ENCODE data around the gene JADE3. TPM values are rescaled to one million over a fixed set of nuclear protein-coding genes. Genes with fewer than 3 reads are reported as not detected.

The JADE3 gene
- 0.53 and 1.7 TPM in 2 replicates for total RNA-seq

GRCh38 chrX:46912098-46912602, at the start of gene JADE3:
Gene JADE3, plus strand, starts transcription at chrX:46912421. Its CDS starts 72,474 bp downstream, at chrX:46984895.

DNA sequence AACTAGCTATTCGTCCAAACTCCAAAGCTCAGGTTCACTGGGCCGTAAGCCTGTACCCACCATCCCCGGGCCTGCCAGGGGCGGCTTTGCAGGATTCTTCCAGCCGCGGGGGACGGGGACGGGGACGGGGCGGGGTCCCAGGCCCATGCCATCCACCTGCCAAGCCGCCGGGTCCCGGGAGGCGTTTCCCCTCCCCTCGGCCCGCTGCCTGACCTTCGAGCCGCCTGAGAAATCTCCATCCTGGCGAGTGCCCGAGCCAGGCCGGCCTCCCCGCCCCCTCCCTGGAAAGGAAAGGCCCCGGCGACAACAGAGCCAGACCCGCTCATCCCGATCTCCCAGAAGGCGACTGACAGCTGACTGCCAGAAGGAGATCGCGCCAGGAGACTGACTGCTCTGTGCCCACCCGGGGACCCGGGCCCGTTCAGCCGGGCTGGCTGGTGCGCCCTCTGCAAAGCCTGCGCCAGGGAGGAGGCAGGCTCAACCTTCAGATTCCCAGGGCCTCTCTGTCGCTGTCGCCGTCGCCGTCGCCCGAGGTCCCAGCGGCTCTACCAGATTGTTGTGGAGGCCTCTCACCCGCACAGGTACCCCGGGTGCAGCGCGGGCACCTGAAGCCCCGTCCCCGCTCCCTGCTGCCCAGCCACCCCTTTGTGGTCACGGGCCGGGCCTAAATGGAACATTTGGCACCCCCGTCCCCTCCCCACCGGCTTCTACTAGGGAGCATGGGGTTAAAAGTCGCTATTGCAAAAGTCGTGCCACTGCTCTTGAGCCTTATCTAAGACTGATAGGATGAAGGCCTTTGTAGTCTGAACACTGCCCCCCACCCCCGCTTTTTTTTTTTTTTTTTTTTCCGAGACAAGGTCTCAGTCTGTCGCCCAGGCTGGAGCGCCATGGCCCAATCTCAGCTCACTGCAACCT, 166.2 kb downstream of the JADE3 start, which contains the start of gene RGN:
Gene RGN (plus strand): TSS at position 315 of the 915 bp plus-strand sequence. CDS start 2,702 bp downstream, outside the sequence.

Other genes with a start within 250 kb of the JADE3 start
- 11.0 and 17.4 TPM in 2 replicates for gene SLC9A7, start 153.3 kb upstream of the JADE3 start, total RNA-seq
- 15.6 and 20.2 TPM in 2 replicates for gene RP2, start 75.4 kb upstream of the JADE3 start, total RNA-seq
- 2.1 and 3.7 TPM in 2 replicates for gene RGN, start 166.0 kb downstream of the JADE3 start, total RNA-seq
- 67.7 and 82.7 TPM in 2 replicates for gene NDUFB11, start 232.3 kb downstream of the JADE3 start, total RNA-seq
- 50.5 and 51.0 TPM in 2 replicates for gene RBM10, start 232.8 kb downstream of the JADE3 start, total RNA-seq

All from myometrial cell (primary cell).